Keratinocyte (primary cell): ENCODE measurements around the gene LRRC46. TPM values are rescaled to one million over a fixed set of nuclear protein-coding genes. Genes with fewer than 3 reads are reported as not detected.

ENCODE experiments used
- DNase-seq: peaks from one replicate; pipeline ENCODE4 v3.0.0-alpha.2; 2011; ENCODE audit warnings: low read depth, missing footprints, low spot score
- FAIRE-seq: peaks from 2 replicates; lab custom pipeline; 2011; peaks lifted over from hg19 to GRCh38; lab: Jason Lieb, UNC
- H2AFZ ChIP-seq: 2 replicates; pipeline ENCODE4 v1.6.0; 2012; ENCODE audit warnings: low read length, control low read depth, inconsistent platforms; ENCODE audit not compliant: control insufficient read depth
- H3K27ac ChIP-seq: 2 replicates; pipeline ENCODE4 v1.5.1; 2011; ENCODE audit warnings: low read length; ENCODE audit not compliant: control insufficient read depth, insufficient read depth
- H3K27me3 ChIP-seq: 3 replicates; pipeline ENCODE4 v1.6.0; 2011; ENCODE audit warnings: low read length; ENCODE audit not compliant: control insufficient read depth, insufficient read depth; ENCODE audit errors: extremely low read depth
- H3K36me3 ChIP-seq, 2 experiments: 2 replicates in 1 of 2; 3 replicates in 1 of 2; pipeline ENCODE4 v1.5.1; 2011; ENCODE audit warnings: low read length in 2 of 2, mild to moderate bottlenecking in 1 of 2; ENCODE audit not compliant: control insufficient read depth in 2 of 2, insufficient read depth in 2 of 2; ENCODE audit errors: extremely low read depth in 1 of 2
- H3K4me1 ChIP-seq: 3 replicates; pipeline ENCODE4 v1.5.1; 2011; ENCODE audit warnings: low read length; ENCODE audit not compliant: control insufficient read depth, insufficient read depth; ENCODE audit errors: extremely low read depth
- H3K4me2 ChIP-seq: 3 replicates; pipeline ENCODE4 v1.6.0; 2011; ENCODE audit warnings: low read depth, low read length; ENCODE audit not compliant: control insufficient read depth, insufficient read depth; ENCODE audit errors: extremely low read depth
- H3K4me3 ChIP-seq, 3 experiments: fragments of 200-600 bp in 1 of 3; sonication (generic) in 1 of 3; 2 replicates in 2 of 3; 3 replicates in 1 of 3; pipeline ENCODE4 v1.5.1; 2011 to 2016; ENCODE audit warnings: low read length in 3 of 3, mild to moderate bottlenecking in 3 of 3, control low read depth in 2 of 3, inconsistent platforms in 1 of 3, low read depth in 1 of 3, mixed read lengths in 1 of 3, mixed run types in 1 of 3, moderate library complexity in 1 of 3; ENCODE audit not compliant: control insufficient read depth in 2 of 3, insufficient read depth in 2 of 3; ENCODE audit errors: extremely low read depth in 1 of 3
- H3K79me2 ChIP-seq: 2 replicates; pipeline ENCODE4 v1.6.0; 2012; ENCODE audit warnings: low read length; ENCODE audit not compliant: control insufficient read depth, insufficient read depth
- H3K9ac ChIP-seq: 3 replicates; pipeline ENCODE4 v1.6.0; 2011; ENCODE audit warnings: low read length; ENCODE audit not compliant: control insufficient read depth, insufficient read depth; ENCODE audit errors: extremely low read depth
- H3K9me1 ChIP-seq: 3 replicates; pipeline ENCODE4 v1.6.0; 2011; ENCODE audit warnings: low read length; ENCODE audit not compliant: control insufficient read depth, insufficient read depth; ENCODE audit errors: extremely low read depth
- H3K9me3 ChIP-seq: 2 replicates; pipeline ENCODE4 v1.5.1; 2012; ENCODE audit warnings: low read depth, low read length; ENCODE audit not compliant: control insufficient read depth
- H4K20me1 ChIP-seq: 3 replicates; pipeline ENCODE4 v1.6.0; 2011; ENCODE audit warnings: low read length; ENCODE audit not compliant: control insufficient read depth, insufficient read depth; ENCODE audit errors: extremely low read depth
- CTCF ChIP-seq, 3 experiments: IDR thresholded peaks in 1 of 3; conservative IDR thresholded peaks in 1 of 3; optimal IDR thresholded peaks in 1 of 3; 2 replicates in 2 of 3; 3 replicates in 1 of 3; pipeline versions ENCODE3 to v1.5.1; 2011; ENCODE audit warnings: low read length in 3 of 3, mild to moderate bottlenecking in 3 of 3, moderate library complexity in 2 of 3, control low read depth in 1 of 3, inconsistent platforms in 1 of 3; ENCODE audit not compliant: insufficient read depth in 2 of 3; ENCODE audit errors: extremely low read depth in 1 of 3
- EZH2 ChIP-seq: IDR thresholded peaks from one replicate; pipeline ENCODE4 v1.6.1; 2012; ENCODE audit warnings: inconsistent platforms, mild to moderate bottlenecking, low read length, moderate library complexity
- dilution Hi-C: fragments of 300-500 bp; cut with MboI; formaldehyde crosslinking; loops from one replicate; pipeline ENCODE4 v1.7.0; 2020; ENCODE audit warnings: low sequenced_read_pairs; ENCODE audit not compliant: extremely low pct_ligation_motif_present
- polyA plus RNA-seq, 5 experiments: library from polyadenylated mRNA; depleted of rRNA in 3 of 5; stranded (reverse) in 3 of 5; stranded (forward) in 1 of 5; unstranded in 1 of 5; fragments of >200 nt; gene quantifications; 1 replicate in 1 of 5; 2 replicates in 3 of 5; 3 replicates in 1 of 5; pipeline versions ENCODE4 v1.2.1 to v1.2.3, GENCODE V29; 2011 to 2012; ENCODE audit warnings: missing spikeins in 2 of 5, low read depth in 1 of 5, low replicate concordance in 1 of 5

LRRC46 gene
- polyA plus RNA-seq, 1 donor (not counting 4 experiments of a cell fraction or from before 2014, with no cell fraction given), result 0.43 TPM

- no peak for DNase-seq
- H3K27ac ChIP-seq, result peak overlapping the region; percentile 85
- no peaks in the 10 kb centered on the region for H3K27me3 ChIP-seq
- H3K36me3 ChIP-seq, result peaks cover 0 to 4% of the 10 kb centered on the region in 2 experiments
- no peak overlapping the region for H2AFZ ChIP-seq
- TF ChIP-seq EZH2, result no peak
- TF ChIP-seq CTCF (optimal IDR thresholded peaks at IDR 0.05 in 1 of 3, IDR thresholded peaks at IDR 0.05 in 1 of 3, conservative IDR thresholded peaks at IDR 0.05 in 1 of 3; ENCODE audit: extremely low read depth in 1 of 3, insufficient read depth in 2 of 3, low read length in 3 of 3), result no peak
- H3K9me1 ChIP-seq, result peaks cover 4% of the 10 kb centered on the region
- H3K4me2 ChIP-seq, result peak overlapping the region; percentile 72
- dilution Hi-C loops, result no loop called here
- no peak for FAIRE-seq
- H4K20me1 ChIP-seq, result no peaks in the 10 kb centered on the region
- no peaks in the 10 kb centered on the region for H3K79me2 ChIP-seq
- H3K9ac ChIP-seq, result peak overlapping the region; percentile 62
- no peaks in the 10 kb centered on the region for H3K9me3 ChIP-seq
- peak overlapping the region in 1 of 3 experiments; percentile 30 for H3K4me3 ChIP-seq
- peaks cover 20% of the 10 kb centered on the region for H3K4me1 ChIP-seq
These were observed 20.4 kb upstream of the LRRC46 start for GRCh38 chr17:47810901-47811635.

GRCh38 chr17:47811709-47812108 is 19.8 kb upstream of the LRRC46 start:
- Histone ChIP-seq H3K4me1 (peaks cover 20% of the 10 kb centered on the region), H3K4me2 (no peak overlapping the region), H4K20me1 (no peaks in the 10 kb centered on the region), H2AFZ (no peak overlapping the region), H3K36me3 (peaks cover 0 to 4% of the 10 kb centered on the region in 2 experiments), H3K9me3 (no peaks in the 10 kb centered on the region), H3K79me2 (no peaks in the 10 kb centered on the region), H3K9ac (no peak overlapping the region), H3K27me3 (no peaks in the 10 kb centered on the region), H3K9me1 (peaks cover 4% of the 10 kb centered on the region), H3K27ac (no peak overlapping the region), H3K4me3 (no peak overlapping the region)
- FAIRE-seq (no peak), DNase-seq (no peak)
- dilution Hi-C loops, result no loop called here
- TF ChIP-seq EZH2 (no peak), CTCF (optimal IDR thresholded peaks at IDR 0.05 in 1 of 3, IDR thresholded peaks at IDR 0.05 in 1 of 3, conservative IDR thresholded peaks at IDR 0.05 in 1 of 3; ENCODE audit: extremely low read depth in 1 of 3, insufficient read depth in 2 of 3, low read length in 3 of 3) (no peak)
